LNCAP (cell line): ENCODE data around the gene COG1.

Experiments used
- TF ChIP-seq, protein P1 (sequence below): fragments of 450-650 bp; IDR thresholded peaks from 2 replicates; pipeline ENCODE4 v1.5.1; 2017; ENCODE audit warnings: mild to moderate bottlenecking

The COG1 gene

DNA sequence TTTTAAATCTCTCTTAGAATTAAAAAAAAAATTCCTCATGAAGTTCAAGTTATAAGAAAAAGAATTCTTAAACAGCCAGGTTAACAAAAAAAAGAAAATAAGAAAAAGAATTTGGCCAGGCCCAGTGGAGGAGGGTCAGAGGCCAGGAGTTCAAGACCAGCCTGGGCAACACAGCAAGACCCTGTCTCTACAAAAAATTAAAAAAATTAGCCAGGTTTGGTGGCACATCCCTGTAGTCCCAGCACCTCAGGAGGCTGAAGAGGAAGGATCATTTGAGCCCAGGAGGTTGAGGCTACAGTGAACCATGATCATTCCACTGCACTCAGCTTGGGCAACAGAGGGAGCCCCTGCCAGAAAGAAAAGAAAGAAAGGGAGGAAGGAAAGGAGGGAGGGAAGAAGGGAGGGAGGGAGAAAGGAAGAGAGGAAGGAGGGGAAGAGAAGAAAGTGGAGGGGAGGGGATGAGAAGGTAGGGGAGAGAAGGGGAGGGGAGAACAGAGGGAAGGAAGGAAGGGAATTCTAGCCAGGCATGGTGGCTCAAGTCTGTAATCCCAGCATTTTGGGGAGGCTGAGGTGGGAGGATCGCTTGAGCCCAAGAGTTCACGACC is 30.9 kb downstream of the COG1 start:
- TF ChIP-seq, protein P1, sequence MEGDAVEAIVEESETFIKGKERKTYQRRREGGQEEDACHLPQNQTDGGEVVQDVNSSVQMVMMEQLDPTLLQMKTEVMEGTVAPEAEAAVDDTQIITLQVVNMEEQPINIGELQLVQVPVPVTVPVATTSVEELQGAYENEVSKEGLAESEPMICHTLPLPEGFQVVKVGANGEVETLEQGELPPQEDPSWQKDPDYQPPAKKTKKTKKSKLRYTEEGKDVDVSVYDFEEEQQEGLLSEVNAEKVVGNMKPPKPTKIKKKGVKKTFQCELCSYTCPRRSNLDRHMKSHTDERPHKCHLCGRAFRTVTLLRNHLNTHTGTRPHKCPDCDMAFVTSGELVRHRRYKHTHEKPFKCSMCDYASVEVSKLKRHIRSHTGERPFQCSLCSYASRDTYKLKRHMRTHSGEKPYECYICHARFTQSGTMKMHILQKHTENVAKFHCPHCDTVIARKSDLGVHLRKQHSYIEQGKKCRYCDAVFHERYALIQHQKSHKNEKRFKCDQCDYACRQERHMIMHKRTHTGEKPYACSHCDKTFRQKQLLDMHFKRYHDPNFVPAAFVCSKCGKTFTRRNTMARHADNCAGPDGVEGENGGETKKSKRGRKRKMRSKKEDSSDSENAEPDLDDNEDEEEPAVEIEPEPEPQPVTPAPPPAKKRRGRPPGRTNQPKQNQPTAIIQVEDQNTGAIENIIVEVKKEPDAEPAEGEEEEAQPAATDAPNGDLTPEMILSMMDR = no peak

DNA sequence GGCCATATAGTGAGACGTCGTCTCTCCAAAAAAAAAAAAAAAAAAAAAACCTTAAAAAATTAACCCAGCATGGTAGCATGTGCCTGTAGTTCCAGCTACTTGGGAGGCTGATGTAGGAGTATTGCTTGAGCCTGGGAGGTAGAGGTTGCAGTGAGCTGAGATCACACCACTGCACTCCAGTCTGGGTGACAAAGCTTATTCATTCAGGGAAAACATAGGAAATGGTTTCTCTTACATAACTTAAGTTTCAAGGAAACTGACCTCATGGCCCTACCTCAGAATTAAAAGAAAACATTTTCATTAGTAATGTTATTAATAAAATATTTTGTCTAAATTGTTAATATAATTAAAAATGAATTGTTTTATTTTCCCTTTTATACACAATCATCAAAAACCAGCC is 31.4 kb downstream of the COG1 start:
- TF ChIP-seq, protein P1 = no peak

- TF ChIP-seq, protein P1 = no peak
Observed at GRCh38 chr17:73224663-73225305, 31.9 kb downstream of the COG1 start.

DNA sequence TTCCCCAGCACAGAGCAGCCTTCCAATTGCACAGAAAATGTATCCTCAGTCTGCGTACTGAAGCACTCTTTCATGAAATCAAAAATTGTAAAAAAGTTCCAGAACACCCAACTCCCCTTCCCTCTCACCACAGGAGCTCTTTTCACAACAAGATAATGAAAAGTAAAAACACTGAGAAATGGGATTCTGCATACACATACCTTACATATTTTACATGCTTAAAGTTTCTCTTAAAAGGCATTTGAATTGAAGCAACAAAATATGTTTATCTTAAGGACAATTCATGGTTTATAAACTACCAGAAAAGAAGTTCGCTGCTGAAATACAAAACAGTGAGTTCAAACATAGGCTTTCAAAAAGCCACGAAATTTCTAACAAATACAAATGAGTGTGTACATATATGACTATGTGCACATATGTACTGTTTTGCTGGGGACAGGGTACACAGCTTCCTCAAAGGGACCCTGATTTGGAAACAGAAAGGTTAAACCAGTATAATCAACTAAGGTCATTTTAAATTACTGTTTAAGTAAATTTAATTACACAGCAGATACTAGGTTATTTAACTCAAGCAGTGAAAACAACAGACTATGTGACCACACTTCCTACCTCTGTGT is 33.8 kb downstream of the COG1 start:
- TF ChIP-seq, protein P1 = no peak

GRCh38 chr17:73227379-73227778 is 34.5 kb downstream of the COG1 start:
- TF ChIP-seq, protein P1 = no peak

- TF ChIP-seq, protein P1 = no peak
Observed at GRCh38 chr17:73227944-73228343, 35.1 kb downstream of the COG1 start.

DNA sequence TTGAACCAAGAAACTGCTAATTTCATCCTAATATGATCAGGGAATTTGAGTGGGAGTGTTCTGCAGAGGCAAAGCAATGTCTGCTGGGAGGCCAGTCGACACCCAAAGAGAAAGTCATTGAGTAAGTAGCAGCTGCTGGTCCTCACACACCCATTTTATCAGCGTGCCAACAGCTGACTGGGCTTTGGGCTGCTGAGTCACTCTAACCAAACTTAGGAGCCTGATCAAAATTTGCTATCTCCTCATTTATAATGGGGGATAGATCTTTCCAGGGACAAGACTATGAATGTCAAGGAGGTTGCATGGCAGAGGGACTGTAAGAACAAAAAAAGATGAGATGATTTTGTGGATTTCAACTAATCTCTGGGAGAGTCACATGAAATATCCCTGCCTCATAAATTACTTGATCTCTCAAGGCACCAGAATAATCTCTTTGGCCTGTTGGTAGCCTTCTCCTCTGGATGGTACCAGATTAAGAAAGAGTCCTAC is 35.9 kb downstream of the COG1 start:
- TF ChIP-seq, protein P1 = no peak
